Urothelium cell line (cell line): ENCODE measurements around the gene CFAP221.

Experiments
- DNase-seq: peaks from one replicate; pipeline ENCODE4 v3.0.0; 2011; ENCODE audit warnings: low spot score, mixed read lengths
- FAIRE-seq: peaks from 2 replicates; lab custom pipeline; 2011; peaks lifted over from hg19 to GRCh38; lab: Jason Lieb, UNC

Gene CFAP221

DNA sequence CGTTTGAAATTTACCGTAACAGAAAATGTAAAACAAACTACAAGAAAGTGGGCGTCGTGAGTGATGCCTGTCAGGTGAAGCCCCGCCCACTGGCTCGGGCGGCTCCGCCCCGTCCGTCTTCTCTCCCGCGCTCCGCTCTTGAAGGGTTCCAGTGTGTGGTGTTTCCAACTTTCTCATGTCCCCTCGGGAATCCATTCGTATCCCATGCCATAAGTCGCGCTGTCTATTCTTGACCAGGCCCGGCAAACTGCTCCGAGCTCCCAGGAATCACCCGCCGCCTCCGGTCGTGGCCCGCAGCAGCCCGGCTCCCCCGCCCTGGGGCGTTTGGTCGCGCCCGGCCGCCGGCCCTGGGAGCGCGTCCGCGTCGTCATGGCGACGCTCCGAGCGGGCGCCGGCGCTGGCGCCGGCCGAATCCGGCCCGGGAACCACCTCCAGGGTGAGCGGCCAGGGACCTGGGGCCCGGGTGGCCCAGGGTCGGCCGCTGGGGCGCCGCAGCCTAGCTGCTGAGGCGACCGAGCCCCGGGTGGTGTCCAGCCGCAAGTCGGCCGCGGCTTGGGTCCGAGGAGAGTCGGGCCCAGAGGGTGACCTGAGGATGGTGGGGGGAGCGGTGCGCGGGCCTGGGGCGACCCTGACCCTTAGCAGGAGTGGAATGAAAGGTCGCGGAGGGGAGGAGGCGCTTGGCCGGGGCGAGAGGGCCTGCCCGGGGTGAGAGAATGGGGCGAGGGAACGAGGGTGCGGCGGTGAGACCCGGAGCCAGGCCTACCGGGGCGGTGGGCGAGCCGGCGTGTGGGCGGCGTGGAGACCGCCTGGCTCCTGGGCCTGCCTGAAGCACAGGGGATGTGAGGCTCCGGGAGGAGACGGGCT, at the start of gene CFAP221:
Gene CFAP221 (plus strand): TSS at position 375 of the 864 bp plus-strand sequence. CDS start 1,683 bp downstream, outside the sequence.
- peak; percentile 5 for FAIRE-seq

DNA sequence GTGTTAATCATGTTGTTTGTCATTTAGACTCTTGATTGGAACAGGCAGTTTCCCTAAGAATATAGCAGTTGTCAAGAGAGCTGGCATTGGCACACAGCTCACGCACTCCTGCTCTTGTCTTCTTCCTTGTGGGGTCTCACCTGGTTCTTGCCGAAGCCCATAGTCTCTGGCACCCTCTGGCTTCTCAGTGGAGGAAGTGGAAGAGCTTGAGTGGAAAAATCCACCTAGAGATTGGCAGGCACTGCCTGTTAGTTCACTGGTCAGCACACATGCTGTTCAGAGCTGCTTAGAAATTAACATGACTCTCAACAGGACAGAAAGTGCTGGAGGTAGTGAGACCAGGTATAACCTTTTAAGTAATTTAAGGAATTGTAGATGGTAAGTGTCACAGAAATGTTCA, 48.3 kb upstream of the CFAP221 start:
- DNase-seq (no peak), FAIRE-seq (no peak)

More for the DNA sequence above, at the start of gene CFAP221:
- DNase-seq = peak; percentile 97

DNA sequence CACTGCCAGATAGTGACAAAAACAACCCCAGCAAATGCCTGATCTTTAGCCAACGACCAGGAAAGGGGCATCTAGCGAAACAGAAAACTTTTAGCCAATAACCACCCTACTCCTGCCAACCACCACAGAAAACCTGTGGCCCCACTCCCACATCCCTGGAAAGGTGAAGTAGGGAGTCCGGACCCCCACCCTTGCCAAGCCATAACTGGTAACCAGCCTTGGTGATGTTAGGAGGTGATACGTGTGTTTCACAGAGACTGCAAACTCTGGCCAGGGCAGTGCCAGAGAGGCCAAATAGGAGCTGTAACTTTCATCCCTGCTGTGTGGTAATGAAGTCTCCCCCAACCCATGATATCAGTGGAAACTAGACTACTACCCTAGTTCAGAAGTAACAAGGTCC, 47.6 kb upstream of the CFAP221 start:
- no peak for DNase-seq

DNA sequence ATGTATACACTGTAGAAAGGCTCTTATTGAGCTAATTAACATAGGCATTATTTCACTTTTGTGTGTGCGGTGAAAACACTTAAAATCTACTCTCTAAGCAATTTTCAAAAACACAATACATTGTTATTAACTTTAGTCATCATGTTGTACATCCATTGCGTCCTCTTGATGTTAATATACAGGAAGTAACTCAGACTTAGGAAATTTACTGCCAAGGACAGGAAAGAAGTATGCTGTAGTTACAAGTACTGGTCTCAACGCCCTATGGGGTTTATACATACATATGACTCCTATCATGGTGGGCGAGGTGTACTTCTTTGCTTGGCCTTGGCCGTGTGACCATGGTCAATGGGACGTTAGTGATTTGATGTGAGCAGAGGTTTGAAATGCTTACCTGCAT, 35.5 kb upstream of the CFAP221 start:
- DNase-seq = no peak
- no peak for FAIRE-seq

More for the DNA sequence above, 47.6 kb upstream of the CFAP221 start:
- no peak for FAIRE-seq

DNA sequence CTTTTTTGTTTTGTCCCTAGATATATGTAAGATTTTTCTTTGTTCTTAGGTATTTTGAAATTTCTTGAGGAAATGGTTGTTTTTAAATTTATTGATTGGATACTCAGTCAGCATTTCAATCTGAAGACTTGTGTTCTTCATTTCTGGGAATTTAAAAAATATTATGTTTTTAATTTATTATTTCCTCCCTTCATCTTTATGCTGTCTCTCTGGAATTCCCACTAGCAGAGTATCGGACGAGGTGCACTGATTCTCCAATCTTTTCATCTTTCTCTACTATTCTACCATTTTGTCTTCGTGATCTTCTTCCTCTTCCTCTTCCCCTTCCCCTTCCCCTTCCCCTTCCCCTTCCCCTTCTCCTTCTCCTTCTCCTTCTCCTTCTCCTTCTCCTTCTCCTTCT, 32.3 kb upstream of the CFAP221 start:
- DNase-seq = no peak
- FAIRE-seq = no peak

DNA sequence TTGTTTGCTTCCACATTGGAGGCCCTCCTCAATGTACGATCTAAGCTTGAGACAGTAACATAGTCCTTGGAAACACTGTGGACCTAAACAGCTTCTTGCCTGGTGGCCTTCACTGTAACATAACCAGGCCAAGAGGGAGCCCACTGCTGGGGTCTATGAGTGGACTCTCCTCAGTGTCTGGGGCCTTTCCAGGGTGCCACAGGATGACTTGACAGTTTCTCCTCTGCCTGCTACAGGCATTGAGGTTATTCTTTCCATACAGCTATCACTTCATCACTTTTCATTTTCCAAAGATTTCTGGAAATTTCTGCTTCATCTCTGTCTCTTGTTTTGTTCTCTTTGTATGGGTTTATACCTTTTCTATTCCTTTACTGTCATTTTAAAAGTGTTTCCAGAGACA, 31.3 kb upstream of the CFAP221 start:
- no peak for FAIRE-seq
- DNase-seq = no peak

DNA sequence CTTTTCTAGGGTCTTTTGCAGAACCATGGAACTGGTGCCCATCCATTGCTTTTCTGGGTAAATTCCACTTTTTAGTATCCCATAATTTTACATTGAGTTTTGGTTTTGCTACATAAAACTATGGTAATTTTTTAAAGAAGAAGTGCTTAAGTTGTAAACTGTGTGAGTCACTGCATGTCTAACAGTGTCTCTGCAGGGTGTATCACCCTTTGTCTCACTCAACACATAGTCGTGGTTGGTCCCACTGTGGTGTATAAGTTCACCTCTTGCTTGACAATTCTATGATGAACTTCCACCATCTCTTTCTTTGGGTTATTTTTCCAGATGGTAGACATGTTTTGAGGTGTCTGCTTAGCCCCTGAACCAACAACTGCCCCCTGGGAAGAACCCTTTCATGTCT, 30.4 kb upstream of the CFAP221 start:
- FAIRE-seq = peak; percentile 20

DNA sequence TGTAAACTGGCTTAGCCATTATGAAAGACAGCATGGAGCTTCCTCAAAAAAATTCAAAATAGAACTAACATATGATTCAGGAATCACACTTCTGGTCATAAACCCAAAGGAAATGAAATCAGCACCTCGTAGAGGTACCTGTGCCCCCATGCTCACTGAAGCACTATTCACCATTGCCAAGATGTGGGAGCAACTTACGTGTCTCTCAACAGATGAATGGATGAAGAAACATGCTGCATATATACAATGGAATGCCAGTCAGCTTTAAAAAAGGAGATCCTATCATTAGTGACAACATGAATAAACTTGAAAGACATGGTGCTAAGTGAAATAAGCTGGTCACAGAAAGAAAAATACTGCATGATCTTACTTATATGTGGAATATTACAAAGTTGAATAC, 28.1 kb upstream of the CFAP221 start:
- FAIRE-seq = no peak
- no peak for DNase-seq

More for the DNA sequence above, 30.4 kb upstream of the CFAP221 start:
- DNase-seq = no peak

DNA sequence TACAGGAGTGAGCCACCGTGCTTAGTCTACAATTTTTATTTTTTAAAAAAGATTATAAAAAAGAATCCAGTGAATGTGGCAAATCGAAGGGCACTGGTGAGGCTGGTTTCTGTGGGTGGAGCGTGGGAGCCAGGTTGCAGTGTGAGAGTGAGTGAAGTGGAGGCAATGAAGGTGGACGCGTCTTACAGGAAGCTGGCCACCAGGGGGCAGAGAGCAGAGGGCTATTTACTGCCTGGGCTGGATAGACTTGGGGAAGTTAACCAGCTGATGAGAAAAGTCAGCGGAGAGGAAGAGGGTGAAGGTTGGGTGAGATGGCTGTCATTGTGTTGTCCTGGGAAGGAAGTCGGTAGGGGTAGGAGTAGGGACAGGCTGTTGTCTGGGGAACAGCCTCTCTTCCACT, 26.8 kb upstream of the CFAP221 start:
- FAIRE-seq (no peak), DNase-seq (peak; percentile 62)

DNA sequence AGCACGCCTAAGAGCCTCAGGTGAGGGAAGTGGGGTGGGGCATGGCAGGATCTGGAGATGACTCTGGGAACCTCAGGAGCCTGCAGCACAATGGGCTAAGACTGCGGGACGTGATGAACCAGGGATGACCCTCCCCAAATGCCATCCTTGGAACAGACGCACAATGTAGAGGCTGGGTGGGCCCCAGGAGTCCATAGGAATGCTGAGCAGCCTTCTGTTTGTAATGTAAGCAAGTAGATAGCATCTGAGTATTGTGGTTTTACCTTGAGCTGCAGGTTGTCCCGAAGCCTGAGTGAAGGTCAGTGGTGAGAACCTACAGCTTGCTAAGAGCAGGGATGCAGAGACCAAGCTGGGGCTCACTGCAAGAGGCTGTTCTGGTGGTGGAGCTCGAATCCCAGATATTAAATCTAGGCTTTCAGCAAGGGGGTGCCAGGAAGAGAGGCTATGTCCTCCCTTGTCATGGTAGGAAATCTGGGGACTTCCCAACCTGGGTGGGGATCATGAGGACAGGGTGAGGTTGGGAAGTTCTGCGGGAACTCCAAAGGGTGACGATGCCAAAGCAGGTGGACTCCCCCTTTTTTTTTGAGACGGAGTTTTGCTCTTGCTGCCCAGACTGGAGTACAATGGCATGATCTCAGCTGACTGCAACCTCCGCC, 25.7 kb upstream of the CFAP221 start:
- DNase-seq (no peak), FAIRE-seq (no peak)

DNA sequence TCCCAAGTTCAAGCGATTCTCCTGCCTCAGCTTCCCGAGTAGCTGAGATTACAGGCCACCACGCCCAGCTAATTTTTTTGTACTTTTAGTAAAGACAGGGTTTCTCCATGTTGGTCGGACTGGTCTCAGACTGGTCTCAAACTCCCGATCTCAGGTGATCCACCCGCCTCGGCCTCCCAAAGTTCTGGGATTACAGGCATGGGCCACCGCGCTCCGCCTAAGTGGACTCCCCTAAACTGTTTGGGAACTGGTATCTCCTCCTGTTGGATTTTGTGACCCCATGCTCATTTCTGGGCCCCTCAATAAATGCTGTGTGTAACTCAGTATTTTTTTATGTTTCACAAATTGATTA, 25.2 kb upstream of the CFAP221 start:
- DNase-seq (no peak), FAIRE-seq (no peak)

DNA sequence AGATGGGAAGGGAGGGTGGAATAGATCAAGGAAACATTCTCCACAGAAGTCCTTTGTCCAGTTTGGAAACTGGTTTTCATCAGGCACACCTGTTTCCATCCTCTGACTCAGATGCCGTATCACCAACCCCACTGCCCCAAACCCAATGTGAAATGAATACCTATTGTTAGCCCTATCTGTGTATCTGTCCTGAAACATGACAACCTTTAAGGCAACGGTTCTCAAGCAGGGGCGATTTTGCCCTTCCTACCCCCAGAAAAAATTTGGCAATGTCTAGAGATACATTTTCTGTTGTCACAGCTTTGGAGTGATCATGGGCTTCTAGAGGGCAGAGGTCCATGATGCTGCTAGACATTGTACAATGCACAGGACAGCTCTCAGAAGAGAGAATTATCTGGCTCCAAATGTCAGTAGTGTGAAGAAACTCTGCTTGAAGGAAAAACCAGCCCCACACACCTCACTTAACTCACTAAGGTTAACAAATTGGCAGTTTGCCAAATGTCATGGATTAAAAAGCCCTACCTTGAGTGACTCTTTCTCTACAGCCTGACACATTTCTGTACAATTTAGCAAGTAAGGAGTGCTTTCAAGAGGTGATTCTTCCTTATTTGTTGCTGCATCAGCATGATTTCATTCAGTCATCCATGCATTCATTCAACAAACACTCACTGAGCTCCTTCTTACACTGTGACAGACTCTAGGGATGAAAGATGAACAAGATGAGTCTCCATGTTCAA, 23.4 kb upstream of the CFAP221 start:
- FAIRE-seq = peak; percentile 44

DNA sequence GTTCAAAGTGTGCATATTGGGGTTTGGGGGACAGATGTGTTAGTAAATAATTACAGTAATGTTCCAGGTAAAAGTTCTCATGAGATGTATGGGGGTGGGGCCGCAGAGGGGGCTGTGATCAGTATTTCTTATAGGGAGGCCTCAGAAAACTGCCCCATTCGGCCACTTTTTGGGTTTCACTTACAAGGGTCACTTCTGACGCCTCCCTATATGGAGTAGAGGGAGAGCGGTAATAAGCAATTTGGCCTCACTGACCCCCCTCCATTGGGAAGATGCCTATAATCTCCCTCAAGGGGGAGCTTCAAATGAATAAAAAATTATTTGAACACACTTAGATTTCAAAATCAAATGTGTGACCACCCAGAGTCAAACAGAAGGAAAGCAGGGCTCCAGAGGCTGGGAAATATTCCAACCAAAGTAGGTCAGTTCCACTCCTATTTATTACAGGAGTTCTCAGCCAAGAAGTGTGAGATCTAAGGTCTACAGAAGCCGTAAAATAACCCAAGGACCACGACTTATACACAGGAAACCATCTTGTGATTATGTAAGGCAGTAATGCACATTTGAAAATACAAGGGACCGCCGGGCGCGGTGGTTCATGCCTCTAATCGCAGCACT, 22.7 kb upstream of the CFAP221 start:
- FAIRE-seq = no peak
- no peak for DNase-seq

More for the DNA sequence above, 23.4 kb upstream of the CFAP221 start:
- DNase-seq = no peak

DNA sequence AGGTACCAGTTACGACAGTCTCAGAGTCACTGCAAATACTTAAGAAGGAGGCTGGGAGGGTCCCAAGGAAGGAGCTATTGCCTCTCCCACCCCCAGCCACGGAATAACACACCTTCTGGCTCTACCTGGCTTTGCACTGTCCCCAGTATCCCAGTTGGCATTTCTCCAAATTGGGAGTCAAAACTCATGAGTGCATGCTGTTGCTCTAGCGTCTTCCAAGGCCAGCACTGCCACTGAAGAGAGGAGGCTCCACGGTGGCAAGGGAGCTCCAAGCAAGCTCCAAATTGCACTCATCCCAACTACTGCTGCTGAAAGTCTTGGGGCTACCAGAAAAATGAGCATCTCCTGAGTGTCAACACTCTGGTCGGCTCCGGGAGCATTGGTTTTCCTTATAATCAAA, 21.6 kb upstream of the CFAP221 start:
- DNase-seq = no peak

DNA sequence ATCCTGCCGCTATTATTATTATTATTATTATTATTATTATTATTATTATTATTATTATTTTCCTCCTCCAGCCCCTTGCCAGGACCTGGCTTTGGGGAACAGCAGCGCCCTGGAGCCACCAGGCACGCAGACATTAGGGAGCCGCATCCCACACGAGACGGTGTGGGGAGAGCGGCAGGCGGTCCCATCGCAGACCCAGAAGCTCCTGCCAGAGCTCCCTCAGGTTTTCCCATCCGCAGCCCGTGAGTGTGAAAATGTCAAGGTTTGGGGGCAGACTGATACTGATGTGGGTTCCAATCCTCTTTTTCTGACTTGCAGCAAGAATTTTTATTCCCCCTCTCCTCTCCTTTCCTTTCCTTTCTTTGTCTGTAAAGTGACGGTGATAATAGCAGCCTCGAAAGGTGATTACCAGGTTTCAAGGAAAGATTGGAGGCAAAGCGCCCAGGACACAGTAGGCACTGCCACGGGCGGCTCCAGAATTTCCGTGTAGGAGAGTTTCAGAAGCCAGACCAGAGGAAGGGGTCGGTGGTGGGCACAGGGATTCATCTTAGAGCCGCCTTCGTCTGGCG, 20.8 kb upstream of the CFAP221 start:
- no peak for DNase-seq
- FAIRE-seq = no peak

More for the DNA sequence above, 21.6 kb upstream of the CFAP221 start:
- FAIRE-seq = peak; percentile 27

DNA sequence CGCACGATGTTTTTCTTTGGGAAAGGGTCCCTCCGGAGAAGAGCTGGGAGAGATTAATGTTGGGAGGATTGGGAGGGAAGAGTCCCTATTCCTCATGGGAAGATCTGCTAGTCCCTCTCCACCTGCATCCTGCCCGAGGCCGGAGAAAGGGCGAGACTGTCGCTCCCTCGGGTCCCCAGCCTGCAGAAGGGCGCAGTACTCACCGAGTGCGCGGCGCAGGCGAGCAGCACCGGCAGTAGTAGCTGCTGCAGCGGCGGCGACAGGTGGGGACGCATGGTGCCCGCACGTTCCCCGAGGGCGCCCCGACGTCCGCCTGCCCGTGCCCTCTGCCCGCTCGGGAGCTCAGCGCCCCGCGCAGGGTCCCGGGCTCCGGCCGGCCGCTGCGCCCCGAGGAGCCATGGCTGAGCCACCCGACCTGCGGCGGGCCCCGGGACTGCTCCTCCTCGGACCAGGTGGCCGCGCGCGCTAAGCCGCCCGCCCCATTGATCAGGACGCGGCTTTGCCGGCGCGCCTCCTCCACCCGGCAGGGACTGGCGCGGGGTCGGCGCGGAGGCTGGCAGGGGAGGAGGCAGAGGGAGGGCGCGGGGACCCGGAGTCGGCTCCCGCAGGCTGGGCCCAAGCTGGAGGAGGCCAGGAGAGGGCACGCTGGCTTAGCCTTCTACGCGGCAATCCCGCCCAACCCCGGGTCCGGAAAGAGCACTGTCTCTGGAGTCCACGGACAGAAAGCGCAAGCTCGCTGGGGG, 20.1 kb upstream of the CFAP221 start, which contains the start of gene SCTR:
Gene SCTR (minus strand): TSS at position 532 of the 743 bp plus-strand sequence. CDS start 257 bp downstream, at position 275.
- no peak for FAIRE-seq

DNA sequence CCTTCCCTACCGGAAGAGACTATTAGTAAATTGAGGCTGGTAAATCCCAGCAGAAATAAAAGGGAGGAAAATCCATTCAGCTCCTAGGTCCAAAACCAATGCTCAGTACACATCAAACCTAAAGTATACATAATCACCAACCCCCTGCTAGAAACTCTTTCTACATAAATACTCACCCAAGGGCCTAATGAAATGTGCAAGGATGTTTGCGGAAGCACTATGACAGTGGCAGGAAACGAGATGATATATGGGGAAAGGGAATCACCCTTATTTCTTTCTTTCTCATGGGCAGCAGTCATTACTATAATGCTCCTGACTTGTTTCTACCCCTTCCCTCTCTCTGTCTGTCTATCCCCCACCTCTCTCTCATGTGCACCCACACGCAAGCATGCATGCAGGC, 18.6 kb upstream of the CFAP221 start:
- no peak for FAIRE-seq
- no peak for DNase-seq

More for the DNA sequence above, 20.1 kb upstream of the CFAP221 start, which contains the start of gene SCTR:
- no peak for DNase-seq

DNA sequence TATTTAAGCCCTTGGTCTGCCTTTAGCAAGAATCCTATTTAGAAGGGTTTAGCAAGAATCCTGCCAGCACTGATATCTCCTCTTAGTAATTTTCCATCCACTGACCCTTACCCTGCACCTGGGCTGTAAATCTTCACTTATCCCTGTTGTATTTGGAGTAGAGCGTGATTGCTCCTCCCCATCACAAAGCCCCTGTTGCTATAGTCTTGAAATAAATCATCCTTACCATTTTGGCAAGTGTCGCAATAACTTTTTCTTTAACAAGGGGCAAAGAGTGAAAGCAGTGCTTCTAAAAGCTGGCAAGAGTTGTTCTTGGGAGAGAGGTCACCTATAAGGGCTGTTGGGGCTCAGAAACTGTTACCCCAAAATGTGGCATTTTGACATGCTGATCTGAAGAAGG, 16.2 kb upstream of the CFAP221 start:
- DNase-seq (no peak), FAIRE-seq (no peak)

DNA sequence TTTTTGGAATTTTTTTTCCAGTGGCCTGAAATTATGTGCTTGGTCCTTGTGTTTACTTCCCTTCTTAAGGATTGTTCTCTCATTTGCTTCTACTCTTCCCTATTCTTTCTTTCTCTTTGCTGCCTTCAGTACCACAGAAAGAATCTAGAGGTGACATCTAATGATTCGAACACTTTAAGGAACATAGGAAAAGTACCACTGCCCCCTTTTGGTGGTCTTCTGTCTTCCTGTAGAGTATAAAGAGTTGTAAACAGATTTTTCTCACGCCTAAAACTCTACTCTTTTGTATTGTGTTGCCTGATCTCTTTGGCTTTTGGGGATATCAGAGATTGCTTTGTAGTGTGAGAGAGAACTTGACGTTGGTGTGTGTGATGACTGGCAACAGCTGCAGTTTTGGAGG, 13.0 kb upstream of the CFAP221 start:
- peak; percentile 9 for FAIRE-seq
- no peak for DNase-seq

DNA sequence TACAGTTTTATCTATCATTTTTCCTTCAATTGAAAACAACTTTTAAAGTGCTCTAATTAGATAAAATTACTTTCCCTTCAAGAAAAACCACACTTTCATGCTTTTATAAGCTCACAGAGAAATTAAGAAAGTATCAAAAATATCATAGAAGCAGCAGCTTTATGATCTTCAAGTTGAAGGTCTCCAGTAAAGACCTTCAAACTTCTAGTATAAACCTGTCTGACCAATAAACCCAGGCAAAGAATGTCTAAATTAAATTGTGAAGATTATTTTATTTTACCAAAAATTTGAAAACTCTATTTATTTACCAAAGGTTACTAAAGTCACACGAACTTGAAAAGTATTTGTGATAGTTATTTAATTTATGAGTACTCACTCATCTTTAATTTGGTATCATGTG, 10.7 kb upstream of the CFAP221 start:
- FAIRE-seq (no peak), DNase-seq (no peak)
